ENCODE results near the gene VARS2. TPM values are rescaled to one million over a fixed set of nuclear protein-coding genes. Genes with fewer than 3 reads are reported as not detected.

Gene VARS2
- total RNA-seq, 1 experiment from 2014 or later: 39.8 TPM

DNA sequence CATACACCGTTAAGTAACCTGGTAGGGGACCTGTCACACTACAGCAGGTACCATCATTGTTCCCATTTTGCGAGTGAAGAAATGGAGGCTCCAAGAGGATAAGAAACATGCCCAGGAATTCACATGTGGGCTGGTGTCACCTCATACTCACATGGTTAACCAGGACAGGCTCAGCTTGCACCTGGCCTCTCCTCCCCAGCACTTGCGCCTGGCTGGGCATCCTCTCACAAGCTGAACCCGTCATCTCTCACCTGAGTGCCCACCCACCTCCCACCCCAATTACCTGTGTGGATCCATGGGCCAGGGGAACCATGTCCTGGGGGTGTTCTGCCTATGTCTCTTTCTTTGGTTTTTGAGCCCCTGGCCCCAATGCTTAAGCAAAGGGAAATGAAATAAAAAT lies 16.5 kb downstream of the VARS2 start:
- H3K4me2 ChIP-seq (ENCODE audit: low read length): no peak overlapping the region
- no peak for DNase-seq (ENCODE audit: low read depth, low spot score)
- RAD21 ChIA-PET (ENCODE audit: low non-redundant PET in 1 of 2, low total read pairs in 2 of 2, uncharacterized antibody in 2 of 2, unreplicated experiment in 2 of 2): no interaction called here
- no TSS peak for BruUV-seq (replicated peaks)
- intact Hi-C loops (cut with micrococcal nuclease): no loop called here
- POLR2A ChIA-PET: no interaction called here
- H3K79me2 ChIP-seq (ENCODE audit: insufficient read depth, low read length): no peaks in the 10 kb centered on the region
- ATAC-seq: no peak
- no peak overlapping the region for H3K4me3 ChIP-seq (replicated peaks in 1 of 2; ENCODE audit: low read depth in 1 of 2, low read length in 2 of 2)
- H3K27me3 ChIP-seq (ENCODE audit: insufficient read depth, low read length): no peaks in the 10 kb centered on the region
- peaks cover 4 to 5% of the 10 kb centered on the region in 2 experiments; a peak in 2 of 4 replicates for H3K36me3 ChIP-seq (ENCODE audit: control insufficient read depth in 1 of 2, insufficient read depth in 2 of 2, low read length in 2 of 2)
- CTCF ChIA-PET: no interaction called here
- H4K20me1 ChIP-seq (ENCODE audit: insufficient read depth): no peaks in the 10 kb centered on the region
- H3K9me2 ChIP-seq (ENCODE audit: insufficient read depth): no peaks in the 10 kb centered on the region
- H3K27ac ChIP-seq (ENCODE audit: low read depth, low read length): no peak overlapping the region
- peaks cover 7 to 23% of the 10 kb centered on the region in 2 experiments; a peak in 3 of 4 replicates for H3K4me1 ChIP-seq (ENCODE audit: control insufficient read depth in 1 of 2, insufficient read depth in 2 of 2, low read length in 2 of 2)
- H3K9me3 ChIP-seq (ENCODE audit: control insufficient read depth in 1 of 2, insufficient read depth in 1 of 2, low read depth in 1 of 2, low read length in 2 of 2): peaks cover 0 to 11% of the 10 kb centered on the region in 2 experiments; a peak in 1 of 4 replicates
- TF ChIP-seq SP1 (IDR thresholded peaks at IDR 0.05; ENCODE audit: low read depth) (no peak), SRF (IDR thresholded peaks at IDR 0.05; ENCODE audit: low read depth) (no peak), EZH2 (IDR thresholded peaks at IDR 0.05) (no peak), POLR2A (IDR thresholded peaks at IDR 0.05; ENCODE audit: borderline replicate concordance, extremely low read depth, insufficient read depth, insufficient read length) (no peak), SIN3A (IDR thresholded peaks at IDR 0.05; ENCODE audit: low read depth) (no peak), EGR1 (IDR thresholded peaks at IDR 0.05; ENCODE audit: low read depth) (no peak), ZFX (IDR thresholded peaks at IDR 0.05) (no peak), EZH2phosphoT487 (IDR thresholded peaks at IDR 0.05; ENCODE audit: borderline replicate concordance) (no peak), CBX3 (IDR thresholded peaks at IDR 0.05; ENCODE audit: low read depth) (no peak), CEBPB (IDR thresholded peaks at IDR 0.05; ENCODE audit: low read depth) (no peak), RAD21 (IDR thresholded peaks at IDR 0.05; ENCODE audit: low read depth) (no peak)
- TF ChIP-seq, protein P1, sequence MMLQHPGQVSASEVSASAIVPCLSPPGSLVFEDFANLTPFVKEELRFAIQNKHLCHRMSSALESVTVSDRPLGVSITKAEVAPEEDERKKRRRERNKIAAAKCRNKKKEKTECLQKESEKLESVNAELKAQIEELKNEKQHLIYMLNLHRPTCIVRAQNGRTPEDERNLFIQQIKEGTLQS (IDR thresholded peaks at IDR 0.05): no peak
- TF ChIP-seq, protein P2, sequence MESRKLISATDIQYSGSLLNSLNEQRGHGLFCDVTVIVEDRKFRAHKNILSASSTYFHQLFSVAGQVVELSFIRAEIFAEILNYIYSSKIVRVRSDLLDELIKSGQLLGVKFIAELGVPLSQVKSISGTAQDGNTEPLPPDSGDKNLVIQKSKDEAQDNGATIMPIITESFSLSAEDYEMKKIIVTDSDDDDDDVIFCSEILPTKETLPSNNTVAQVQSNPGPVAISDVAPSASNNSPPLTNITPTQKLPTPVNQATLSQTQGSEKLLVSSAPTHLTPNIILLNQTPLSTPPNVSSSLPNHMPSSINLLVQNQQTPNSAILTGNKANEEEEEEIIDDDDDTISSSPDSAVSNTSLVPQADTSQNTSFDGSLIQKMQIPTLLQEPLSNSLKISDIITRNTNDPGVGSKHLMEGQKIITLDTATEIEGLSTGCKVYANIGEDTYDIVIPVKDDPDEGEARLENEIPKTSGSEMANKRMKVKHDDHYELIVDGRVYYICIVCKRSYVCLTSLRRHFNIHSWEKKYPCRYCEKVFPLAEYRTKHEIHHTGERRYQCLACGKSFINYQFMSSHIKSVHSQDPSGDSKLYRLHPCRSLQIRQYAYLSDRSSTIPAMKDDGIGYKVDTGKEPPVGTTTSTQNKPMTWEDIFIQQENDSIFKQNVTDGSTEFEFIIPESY (IDR thresholded peaks at IDR 0.05; ENCODE audit: extremely low read depth, insufficient replicate concordance, low read length): no peak
- TF ChIP-seq, protein P3, sequence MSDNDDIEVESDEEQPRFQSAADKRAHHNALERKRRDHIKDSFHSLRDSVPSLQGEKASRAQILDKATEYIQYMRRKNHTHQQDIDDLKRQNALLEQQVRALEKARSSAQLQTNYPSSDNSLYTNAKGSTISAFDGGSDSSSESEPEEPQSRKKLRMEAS (IDR thresholded peaks at IDR 0.05): no peak
- TF ChIP-seq, protein P4, sequence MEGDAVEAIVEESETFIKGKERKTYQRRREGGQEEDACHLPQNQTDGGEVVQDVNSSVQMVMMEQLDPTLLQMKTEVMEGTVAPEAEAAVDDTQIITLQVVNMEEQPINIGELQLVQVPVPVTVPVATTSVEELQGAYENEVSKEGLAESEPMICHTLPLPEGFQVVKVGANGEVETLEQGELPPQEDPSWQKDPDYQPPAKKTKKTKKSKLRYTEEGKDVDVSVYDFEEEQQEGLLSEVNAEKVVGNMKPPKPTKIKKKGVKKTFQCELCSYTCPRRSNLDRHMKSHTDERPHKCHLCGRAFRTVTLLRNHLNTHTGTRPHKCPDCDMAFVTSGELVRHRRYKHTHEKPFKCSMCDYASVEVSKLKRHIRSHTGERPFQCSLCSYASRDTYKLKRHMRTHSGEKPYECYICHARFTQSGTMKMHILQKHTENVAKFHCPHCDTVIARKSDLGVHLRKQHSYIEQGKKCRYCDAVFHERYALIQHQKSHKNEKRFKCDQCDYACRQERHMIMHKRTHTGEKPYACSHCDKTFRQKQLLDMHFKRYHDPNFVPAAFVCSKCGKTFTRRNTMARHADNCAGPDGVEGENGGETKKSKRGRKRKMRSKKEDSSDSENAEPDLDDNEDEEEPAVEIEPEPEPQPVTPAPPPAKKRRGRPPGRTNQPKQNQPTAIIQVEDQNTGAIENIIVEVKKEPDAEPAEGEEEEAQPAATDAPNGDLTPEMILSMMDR (IDR thresholded peaks at IDR 0.05 in 2 of 3, conservative IDR thresholded peaks at IDR 0.05 in 1 of 3; ENCODE audit: borderline replicate concordance in 1 of 3, insufficient read depth in 1 of 3, low read depth in 2 of 3, low read length in 2 of 3): no peak
- no peak overlapping the region for H2AFZ ChIP-seq (ENCODE audit: low read depth, low read length, poor library complexity, severe bottlenecking)
- no peak overlapping the region for H3K9ac ChIP-seq (ENCODE audit: low read length)
